Activated CD8-positive, alpha-beta memory T cell treated with anti-CD3 and anti-CD28 coated beads for 4 hours (primary cell): Measurements from ENCODE around the gene SLC30A4.
"Not testable (repeated sequence)": the region's sequence is repeated elsewhere in the genome, so short reads cannot be mapped to it uniquely, and the experiment has no call there.

ENCODE experiments used
- DNase-seq, 2 donors: peaks; one replicate each; pipeline ENCODE4 v3.0.0-alpha.2; 2020; ENCODE audit warnings: low read depth in 2 of 2

Gene SLC30A4, protein sequence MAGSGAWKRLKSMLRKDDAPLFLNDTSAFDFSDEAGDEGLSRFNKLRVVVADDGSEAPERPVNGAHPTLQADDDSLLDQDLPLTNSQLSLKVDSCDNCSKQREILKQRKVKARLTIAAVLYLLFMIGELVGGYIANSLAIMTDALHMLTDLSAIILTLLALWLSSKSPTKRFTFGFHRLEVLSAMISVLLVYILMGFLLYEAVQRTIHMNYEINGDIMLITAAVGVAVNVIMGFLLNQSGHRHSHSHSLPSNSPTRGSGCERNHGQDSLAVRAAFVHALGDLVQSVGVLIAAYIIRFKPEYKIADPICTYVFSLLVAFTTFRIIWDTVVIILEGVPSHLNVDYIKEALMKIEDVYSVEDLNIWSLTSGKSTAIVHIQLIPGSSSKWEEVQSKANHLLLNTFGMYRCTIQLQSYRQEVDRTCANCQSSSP

DNA sequence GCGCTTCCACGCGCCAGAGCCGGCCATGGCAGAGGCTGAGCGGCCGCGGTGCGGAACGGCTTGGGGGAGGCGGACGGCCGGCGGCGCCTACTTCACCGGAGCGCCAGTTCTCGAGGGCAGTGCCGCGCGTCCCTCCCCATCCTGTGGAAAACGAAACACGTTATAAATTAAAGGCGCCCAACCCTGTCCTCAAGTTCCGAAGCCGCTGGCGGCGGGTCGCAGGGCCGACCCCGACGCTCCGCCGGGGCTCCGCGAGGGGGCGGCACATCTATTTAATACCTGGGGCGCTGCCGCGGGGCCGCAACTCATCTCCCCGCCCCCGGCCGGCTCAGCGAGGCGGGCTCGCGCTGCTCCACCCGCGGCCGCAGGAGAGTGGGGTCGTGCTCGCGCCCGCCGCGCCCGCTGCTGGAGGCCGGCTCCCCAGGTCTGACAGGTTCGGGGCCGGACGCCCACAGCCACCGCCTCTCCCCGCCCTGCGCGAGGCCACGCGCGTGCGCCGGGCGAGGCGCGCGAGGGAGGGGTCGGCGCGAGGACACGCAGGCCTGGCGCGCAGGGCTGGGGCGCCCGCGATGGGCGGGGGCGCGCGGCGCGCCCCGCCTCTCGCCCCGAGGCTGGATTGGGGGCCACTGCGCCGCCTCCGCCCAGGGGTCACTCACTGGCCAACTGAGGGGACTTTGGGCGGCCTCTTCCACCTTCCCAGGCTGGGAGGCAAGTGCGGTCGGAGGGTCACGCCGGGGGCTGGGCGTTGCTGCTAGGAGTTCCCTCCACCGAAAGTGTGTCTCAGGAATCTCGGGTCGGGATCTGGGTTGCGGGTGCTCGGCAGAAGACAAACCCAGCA is at the start of gene SLC30A4:
TSS of gene SLC30A4 (minus strand) at position 428 of the 838 bp plus-strand sequence. CDS start at position 27, 401 bp downstream.
- peak; percentile 50 to 51 for DNase-seq

DNA sequence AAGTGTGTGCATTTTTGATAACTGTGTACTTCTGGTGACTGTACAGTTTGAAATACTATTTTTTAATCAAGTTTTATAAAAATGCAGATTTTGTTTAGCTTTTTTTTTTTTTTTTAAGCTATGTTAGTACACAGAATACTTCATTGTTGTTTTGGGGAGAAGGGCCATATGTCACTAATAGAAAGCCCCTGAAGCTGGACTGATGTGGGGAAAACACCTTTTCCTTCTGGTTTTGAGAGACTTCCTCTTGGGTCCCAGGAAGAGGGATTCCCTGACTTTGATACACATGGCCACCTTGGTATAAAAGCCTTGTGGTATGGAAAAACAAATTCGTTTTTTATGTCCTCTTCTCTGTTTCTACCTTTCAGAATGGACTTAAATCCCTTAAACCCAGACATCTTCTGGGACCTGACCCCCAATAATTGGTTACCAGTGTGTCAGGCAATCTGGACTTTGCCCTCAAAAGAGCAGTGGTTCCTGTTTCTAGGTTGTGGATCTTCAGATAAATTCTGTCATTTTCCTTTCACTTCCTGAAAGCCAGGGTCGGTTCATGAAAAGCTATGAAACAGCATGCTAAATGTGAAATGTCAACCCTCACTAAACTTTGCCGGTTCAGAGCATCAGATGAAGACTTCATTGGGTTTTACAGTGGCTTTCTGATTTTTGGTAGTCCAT is 33.5 kb upstream of the SLC30A4 start:
- DNase-seq = no peak

DNA sequence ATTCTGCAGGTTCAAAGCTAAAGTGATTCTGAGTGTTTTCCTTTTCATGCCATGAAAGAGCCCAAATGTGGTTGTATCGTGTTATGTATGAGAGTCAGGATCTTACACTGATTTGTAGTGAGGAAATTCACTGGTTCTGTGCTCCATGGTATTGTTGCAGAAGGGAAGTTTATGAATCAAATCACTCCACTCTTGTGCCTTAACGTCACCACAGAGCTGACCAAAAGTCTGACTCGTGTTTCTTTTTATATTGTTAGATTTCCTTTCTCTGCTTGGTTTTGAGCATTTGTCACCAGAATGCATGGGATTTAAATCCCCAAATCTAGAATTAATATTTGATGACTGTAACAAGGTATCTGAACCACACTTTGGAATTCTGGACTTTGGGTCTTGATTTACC is 29.1 kb upstream of the SLC30A4 start:
- no peak for DNase-seq

- no peak for DNase-seq
These were observed 27.9 kb upstream of the SLC30A4 start for GRCh38 chr15:45550436-45550835.

DNA sequence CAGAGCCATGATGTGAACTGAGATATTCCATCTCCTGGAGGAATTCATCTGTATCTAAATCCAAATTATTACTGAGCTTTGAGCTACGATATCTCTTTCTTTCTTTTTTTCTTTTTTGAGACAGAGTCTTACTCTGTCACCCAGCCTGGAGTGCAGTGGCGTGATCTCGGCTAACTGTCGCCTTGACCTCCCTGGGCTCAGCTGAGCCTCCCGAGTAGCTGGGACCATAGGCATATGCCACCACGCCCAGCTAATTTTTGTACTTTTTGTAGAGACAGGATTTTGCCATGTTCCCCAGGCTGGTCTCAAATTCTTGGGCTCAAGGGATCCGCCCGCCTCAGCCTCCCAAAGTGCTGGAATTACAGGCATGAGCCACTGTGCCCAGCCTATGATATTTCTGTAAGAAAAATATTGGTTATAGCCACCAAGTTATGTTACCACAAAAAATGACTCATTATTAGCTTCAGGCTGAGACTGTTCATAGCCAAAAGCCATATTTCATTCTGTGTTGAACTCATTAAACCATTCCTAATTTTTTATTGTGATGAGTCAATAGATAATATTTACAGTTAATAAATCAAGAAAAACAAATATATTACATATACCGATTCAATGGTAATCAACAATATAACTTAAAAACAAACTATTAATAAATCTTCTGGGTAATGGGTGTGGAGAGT is 27.1 kb upstream of the SLC30A4 start:
- no peak for DNase-seq

DNA sequence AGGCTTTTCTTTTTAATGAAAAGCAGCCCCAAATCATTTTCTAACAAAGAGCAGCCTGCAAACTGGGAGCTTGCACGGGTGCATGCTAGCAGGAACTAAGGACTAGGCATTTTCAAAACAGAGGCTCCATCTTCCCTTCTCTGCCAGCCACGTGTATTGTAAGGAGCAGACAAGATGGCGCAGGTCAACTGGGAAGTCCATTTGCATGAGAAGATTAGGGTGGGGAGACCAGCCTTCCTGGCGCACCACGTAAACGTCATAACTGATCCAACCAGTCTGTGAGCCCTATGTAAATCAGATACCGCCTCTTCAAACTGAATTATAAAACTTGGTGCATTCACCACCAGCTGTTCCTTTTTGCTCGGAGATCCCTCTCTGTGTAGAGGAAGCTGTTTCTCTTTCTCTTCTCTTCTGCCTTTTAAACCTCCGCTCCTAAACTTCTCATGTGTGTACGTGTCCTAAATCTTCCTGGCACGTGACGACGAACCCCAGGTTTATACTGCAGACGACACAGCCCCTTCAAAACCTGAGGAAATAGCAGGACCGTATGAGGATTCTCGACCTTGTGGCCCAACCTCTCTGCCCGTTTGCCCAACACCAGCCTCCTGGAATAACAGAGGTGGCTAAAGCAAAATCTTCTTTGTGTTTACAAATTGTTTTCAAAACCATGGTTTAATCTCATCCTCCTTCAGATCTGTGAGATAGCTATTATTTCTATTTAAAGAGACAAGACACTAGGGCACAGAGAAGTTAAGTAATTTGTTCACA is 26.4 kb upstream of the SLC30A4 start:
- DNase-seq = no peak

GRCh38 chr15:45546789-45547188 is 24.2 kb upstream of the SLC30A4 start:
- DNase-seq = no peak

DNA sequence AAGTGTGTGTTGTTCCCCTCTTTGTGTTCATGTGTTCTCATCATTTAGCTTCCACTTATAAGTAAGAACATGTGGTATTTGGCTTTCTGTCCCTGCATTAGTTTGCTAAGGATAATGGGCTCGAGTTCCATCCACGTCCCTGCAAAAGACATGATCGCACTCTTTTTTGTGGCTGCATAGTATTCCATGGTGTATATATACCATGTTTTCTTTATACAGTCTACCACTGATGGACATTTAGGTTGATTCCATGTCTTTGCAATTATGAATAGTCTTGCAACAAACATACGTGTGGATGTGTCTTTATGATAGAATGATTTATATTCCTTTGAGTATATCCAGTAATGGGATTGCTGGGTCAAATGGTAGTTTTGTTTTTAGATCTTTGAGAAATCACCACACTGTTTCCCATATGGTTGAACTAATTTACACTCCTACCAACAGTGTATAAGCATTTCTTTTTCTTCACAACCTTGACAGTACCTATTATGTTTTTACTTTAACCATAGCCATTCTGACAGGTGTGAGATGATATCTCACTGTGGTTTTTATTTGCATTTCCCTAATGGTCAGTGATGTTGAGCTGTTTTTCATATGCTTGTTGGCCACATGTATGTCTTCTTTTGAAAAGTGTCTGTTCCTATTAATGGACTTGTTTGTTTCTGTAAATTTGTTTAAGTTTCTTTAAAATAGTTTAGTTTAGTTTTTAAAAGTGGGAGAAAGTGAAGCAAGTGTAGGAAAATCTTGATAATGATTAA is 21.9 kb upstream of the SLC30A4 start:
- DNase-seq = no peak

- DNase-seq = no peak
These were observed 20.5 kb upstream of the SLC30A4 start for GRCh38 chr15:45543051-45543450.

DNA sequence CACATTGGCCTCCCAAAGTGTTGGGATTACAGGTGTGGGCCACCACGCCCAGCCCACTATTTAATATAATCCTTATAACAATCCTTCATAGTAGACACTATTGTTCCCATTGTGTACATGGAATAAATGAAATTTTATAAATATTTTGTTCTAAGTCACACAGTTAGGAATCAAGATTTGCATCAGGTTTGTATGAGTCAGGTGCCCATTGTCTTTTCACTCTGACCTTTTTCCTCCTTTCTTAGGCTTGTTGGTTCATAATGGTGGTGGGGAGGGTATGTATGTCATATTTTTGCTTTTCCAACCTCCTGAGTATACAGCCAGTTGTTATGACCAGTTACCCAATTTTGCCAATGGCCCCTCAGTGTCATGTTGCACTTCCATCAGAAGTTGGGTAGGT is 18.0 kb upstream of the SLC30A4 start:
- no peak for DNase-seq

DNA sequence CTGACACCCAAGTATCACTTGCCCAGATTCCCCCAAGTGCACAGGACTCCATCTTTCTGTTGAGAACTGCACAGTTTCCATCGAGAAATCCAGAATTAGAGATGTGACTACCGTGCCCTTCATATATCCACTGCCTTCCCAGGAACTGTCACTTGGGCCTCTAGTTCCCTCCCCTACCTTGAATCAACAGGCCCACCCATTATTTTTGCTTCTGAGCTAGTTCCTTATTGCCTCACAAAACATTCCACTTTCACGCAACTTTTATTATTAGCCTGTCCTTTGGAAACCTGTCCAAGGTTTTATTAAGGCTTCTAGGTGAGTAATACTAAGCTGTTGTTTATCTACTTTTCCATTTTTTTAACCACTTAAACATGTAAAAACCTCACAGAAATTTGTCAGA is 17.1 kb upstream of the SLC30A4 start:
- DNase-seq = no peak

- no peak for DNase-seq
These were observed 14.4 kb upstream of the SLC30A4 start for GRCh38 chr15:45536934-45537333.

GRCh38 chr15:45535486-45536042 is 13.0 kb upstream of the SLC30A4 start:
- no peak for DNase-seq

- no peak for DNase-seq
These were observed 12.3 kb upstream of the SLC30A4 start for GRCh38 chr15:45534821-45535220.

DNA sequence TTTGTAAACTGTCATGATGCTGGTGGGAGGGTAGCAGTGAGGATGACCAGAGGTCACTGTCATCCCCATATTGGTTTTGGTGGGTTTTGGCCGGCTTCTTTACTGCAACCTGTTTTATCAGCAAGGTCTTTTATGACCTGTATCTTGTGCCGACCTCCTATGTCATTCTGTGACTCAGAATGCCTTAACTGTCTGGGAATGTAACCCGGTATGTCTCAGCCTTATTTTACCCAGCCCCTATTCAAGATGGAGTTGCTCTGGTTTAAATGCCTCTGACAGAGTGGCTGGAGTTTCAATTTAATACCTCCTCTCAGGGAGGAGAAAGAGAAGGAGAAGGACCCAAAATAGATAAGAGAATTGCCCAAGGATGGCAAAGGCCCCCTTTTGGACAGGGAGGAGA is 10.3 kb upstream of the SLC30A4 start:
- DNase-seq = not testable (repeated sequence)

GRCh38 chr15:45529613-45530012 is 7.1 kb upstream of the SLC30A4 start:
- DNase-seq = no peak

DNA sequence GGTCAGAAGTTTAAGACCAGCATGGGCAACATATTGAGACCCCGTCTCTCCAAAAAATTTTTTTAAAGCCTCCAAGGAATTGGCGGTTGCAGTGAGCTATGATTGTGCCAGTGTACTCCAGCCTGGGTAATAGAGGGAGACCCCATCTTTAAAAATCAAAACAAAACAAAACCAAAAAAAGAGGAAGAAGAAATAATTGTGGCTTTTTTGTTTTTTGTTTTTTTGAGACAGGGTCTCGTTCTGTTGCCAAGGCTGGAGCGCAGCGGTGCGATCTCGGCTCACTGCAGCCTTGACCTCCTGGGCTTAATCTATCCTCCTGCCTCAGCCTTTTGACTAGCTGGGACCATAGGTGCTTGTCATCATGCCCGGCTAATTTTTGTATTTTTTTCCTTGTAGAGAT is 4.5 kb upstream of the SLC30A4 start:
- no peak for DNase-seq

DNA sequence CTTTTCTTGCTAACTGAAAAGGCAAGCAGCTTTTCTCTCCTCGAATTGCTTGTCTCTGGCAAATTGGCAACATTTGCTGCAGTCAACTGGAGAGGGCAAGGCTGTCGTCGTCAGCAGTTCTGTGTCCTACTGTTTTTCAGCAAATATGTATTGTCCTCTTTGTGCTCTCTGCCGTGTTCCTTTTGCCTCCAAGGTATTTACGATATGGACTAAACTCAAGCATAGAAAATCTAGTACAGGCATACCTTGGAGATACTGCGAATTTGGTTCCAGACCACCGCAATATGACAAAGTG is 558 bp upstream of the SLC30A4 start:
- no peak for DNase-seq

DNA sequence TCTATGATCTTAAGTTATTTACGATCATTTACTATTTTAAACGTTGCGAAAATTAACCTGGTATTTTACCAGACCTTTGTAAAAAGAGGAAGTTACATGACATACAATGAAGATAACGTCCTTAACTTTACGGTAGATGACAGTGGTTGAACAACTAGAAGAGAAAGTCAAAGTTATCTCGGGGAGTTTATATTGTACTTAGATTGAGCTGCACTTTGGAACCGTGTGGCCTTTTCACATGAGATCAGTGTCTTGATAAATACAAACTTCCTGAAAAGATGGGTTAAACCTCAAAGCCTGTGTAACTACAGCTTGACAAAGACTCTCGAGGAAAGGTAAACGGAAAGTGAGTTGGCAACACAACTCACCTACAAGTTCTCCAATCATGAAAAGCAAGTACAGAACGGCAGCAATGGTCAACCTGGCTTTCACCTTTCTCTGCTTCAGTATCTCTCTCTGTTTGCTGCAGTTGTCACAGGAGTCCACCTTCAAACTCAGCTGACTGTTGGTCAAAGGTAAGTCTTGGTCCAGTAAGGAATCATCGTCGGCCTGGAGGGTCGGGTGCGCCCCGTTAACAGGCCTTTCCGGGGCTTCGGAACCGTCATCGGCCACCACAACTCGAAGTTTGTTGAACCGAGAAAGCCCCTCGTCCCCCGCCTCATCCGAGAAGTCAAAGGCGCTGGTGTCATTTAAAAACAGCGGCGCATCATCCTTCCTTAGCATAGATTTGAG is 793 bp downstream of the SLC30A4 start:
- no peak for DNase-seq
